ENCODE results near the gene SNX32. TPM values are rescaled to one million over a fixed set of nuclear protein-coding genes. Genes with fewer than 3 reads are reported as not detected.
A peak's percentile ranks its signal among the peaks of the same experiment; 100 is the strongest.
"Not testable (repeated sequence)": the region's sequence is repeated elsewhere in the genome, so short reads cannot be mapped to it uniquely, and the experiment has no call there.

Gene SNX32
- polyA plus RNA-seq, 10 donors = 0.64 to 2.3 (median 1.6) TPM

DNA sequence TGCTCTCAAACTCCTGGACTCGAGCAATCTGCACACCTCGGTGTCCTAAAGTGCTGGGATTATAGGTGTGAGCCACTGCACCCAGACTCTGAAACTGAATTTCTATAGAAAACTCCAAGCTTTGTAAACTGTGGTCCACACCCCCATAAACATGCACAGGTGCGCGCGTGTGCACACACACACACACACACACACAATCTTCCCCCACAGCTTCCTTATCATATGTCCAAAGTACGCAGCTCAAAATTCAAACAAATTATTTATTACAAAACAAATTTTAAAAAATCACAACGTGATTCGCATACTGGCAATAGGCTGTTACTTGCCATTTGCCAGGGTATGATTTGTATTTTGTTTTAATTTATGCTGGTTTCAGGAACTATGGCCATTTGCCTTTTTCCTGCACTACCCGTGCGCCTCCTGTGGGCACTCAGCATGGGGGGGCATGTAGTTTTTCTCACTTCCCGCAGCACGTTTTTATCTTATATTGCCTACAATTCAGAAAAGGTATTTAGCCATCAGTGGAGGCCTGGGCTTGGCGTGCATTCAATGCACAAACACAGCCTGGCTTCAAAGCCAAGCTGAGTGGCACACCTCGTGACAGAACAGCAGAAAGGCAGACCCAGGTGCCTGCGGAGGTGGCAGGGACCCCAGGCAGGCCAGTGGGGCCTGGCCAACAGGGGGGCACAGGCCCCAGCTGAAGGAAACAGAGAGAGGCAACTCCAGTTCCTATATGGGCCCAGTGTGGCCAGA is 10.8 kb upstream of the SNX32 start:
- DNase-seq = no peak

DNA sequence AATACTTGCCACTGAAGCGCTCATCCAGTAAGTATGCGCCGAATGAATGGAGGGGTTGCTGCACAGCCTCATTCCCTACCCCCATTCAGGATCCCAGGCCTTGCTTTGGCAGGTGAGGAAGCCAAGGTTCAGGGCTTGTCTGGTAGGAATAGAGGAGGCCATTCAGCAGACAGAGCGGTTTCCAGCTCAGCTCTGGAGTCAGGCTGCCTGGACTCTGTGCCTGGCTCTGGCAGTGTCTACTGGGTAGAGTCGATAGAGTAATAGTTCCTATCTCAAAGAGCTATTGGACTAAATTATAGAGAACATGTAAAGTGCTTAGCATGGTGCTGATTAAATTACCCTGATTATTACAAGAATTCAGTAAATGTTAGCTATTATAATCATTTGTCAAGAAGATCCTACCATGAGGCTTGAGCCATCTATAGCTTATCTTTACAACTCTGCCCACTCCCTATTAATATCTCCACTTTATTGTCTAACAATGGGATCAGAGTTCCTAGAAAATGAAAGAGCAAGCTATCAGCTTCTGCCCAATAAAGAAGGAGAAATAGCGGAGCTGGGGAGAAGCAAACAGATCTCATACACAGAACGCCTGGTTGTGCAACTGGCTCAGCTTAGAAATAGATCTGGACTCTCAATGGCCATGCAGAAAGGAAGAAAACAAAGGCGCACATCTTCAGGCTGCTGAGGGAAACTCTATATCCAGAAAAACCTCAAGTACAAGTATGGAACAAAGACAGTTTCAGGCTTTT is 6.6 kb upstream of the SNX32 start:
- no peak for DNase-seq

DNA sequence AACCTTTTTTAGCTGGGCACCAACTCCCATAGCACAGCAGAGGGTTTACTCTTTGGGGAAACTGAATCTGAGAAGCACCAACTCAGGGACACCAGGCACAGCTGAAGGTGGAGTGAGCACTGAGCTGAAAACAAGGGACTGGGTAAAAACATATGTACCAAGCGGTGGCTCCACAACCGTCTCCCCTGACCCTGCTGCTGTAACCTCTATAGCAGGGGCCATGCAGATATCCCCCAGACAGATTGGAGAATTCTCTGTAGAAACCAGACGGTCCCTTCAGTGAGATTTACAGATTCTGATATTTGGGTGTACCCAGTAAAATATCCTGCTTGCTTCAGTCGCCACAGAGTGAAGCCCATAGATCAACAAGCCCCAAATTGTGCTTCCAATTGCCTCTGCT is 4.3 kb upstream of the SNX32 start:
- no peak for DNase-seq

DNA sequence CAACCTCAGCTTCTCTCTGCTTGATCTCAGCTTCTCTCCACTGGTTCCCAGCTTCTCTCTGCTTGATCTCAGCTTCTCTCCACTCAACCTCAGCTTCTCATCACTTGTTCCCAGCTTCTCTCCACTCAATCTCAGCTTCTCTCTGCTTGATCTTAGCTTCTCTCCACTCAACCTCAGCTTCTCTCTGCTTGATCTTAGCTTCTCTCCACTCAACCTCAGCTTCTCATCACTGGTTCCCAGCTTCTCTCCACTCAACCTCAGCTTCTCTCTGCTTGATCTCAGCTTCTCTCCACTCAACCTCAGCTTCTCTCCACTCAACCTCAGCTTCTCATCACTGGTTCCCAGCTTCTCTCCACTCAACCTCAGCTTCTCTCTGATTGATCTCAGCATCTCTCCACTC is 1.5 kb upstream of the SNX32 start:
- DNase-seq = not testable (repeated sequence)

DNA sequence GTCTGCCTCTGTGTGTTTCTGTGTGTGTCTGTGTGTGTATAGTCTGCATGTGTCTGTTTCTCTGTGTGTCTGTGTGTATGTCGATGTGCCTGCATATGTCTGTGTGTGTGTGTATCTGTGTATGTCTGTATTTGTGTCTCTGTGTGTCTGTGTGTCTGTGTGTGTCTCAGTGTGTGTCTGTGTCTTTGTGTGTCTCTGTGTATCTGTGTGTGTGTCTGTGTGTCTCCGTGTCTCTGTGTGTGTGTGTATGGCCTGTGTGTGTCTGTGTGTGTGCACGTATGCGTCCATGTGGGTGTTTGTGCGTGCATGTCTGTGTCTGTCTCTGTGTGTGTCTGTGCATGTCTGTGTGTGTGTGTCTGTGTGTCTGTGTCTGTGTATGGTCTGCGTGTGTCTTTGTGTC is 439 bp downstream of the SNX32 start:
- no peak for DNase-seq

DNA sequence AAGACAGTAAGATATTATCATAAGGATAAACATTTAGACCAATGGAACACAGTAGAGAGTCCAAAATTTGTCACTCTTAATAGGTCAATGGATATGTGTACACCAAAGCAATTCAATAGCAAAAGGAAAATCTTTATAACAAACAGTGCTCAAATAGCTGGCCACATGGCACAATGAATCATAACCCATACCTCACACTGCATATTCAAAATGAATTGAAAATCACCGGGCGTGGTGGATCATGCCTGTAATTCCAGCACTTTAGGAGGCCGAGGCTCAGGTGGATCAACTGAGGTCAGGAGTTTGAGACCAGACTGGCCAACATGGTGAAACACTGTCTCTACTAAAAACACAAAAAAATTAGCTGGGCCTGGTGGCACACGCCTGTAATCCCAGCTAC is 8.4 kb downstream of the SNX32 start:
- DNase-seq = no peak

DNA sequence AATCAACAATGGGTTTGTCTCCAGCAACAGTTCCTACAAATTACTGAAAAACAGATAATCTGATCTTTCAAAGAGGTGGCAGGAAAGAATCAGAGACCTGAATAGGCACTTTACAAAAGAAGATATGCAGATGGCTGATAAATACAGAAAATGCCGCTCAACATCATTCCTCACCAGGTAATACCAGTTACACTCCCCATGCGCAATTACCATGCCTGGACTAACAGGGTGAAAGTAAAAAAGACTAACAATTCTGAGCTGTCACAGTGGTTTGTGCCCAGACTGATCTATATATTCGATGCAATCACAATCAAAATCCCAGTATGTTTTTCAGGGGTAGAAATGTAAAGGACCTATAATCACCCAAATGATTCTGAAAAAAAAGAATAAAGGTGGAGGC is 10.0 kb downstream of the SNX32 start:
- no peak for DNase-seq

DNA sequence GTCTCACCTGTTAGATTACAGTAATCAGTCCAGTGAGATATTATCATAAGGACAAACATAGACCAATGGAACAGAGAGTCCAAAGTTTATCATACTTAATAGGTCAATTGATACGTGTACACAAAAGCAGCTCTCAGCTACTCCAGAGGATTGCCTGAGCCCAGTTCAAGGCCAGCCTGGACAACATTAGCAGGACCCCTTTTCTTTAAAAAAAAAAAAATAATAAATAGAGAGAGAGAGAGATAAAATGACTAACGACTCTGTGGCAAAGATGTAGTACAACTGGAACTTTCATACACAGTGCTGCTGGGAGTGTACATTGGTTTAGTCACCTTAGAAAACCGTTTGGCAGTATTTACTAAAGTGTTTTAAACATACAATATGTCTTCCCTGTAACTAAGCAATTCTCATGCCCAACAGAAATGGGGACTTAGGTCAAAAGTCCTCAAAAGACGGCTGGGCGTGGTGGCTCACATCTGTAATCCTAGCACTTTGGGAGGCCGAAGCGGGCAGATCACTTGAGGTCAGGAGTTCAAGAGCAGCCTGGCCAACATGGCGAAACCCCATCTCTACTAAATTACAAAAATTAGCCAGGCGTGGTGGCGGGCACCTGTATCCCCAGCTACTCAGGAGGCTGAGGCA is 10.6 kb downstream of the SNX32 start:
- no peak for DNase-seq

DNA sequence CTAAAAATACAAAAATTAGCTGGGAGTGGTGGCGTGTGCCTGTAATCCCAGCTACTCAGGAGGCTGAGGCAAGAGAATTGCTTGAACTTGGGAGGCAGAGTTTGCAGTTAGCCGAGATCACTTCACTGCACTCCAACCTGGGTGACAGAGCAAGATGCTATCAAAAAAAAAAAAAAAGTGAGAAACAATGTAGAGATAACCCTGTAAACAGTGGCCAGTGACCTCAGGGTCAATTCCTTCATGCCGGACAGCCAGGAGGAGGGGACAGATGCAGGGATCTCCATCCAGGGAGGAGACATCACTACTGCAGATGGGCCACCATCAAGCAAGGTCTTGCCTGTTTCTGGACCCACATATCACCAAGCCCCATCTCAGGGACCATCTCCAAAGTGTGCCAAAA is 14.0 kb downstream of the SNX32 start:
- DNase-seq = no peak

DNA sequence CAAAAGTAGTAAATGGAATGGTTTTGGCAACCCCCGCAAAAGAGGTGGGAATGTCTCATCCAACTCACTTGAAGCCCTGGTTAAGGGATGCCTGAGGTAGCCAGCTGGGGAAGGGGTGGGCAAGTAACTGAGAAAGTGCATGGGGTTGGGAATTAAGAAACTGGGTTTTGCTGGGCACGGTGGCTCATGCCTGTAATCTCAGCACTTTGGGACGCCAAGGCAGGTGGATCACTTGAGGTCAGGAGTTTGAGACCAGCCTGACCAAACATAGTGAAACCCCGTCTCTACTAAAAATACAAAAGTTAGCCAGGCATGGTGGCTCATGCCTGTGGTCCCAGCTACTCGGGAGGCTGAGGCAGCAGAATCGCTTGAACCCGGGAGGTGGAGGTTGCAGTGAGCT is 14.9 kb downstream of the SNX32 start:
- peak in 1 of 3 donors; percentile 11 for DNase-seq

DNA sequence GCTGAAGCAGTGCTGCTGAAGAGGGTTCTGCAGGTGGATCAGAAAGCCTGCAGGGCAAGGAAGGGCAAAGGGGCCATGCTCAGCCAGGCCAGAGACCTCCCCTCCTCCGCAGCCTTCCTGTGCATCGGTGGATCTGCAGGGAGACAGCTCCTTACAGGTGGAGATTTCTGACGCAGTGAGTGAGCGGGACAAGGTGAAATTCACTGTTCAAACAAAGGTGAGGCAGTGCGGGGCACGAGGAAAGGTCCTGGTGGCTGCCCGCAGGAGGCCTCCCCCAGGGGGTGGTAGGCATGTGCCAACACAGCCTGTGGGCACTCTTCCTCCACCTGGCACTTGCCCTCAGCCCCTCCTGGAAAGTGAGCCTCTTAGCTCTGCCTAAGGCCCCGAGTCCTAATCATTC is 15.6 kb downstream of the SNX32 start:
- DNase-seq = no peak

DNA sequence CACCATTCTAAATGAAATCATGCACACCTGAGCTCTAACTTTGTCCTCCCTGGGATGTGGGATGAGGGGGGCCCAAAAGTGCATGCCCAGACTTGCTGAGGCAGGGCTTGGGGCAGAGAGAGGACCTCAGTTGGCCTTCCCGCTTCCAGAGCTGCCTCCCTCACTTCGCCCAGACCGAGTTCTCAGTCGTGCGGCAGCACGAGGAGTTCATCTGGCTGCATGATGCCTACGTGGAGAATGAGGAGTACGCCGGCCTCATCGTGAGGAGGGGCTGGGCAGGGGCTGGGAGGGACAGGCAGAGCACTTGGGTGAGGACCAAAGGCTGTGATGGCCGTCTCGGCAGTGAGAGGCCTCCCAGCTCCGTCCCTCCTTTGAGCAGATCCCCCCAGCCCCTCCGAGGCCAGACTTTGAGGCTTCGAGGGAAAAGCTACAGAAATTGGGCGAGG is 16.0 kb downstream of the SNX32 start:
- peak in 1 of 3 donors; percentile 5 for DNase-seq

DNA sequence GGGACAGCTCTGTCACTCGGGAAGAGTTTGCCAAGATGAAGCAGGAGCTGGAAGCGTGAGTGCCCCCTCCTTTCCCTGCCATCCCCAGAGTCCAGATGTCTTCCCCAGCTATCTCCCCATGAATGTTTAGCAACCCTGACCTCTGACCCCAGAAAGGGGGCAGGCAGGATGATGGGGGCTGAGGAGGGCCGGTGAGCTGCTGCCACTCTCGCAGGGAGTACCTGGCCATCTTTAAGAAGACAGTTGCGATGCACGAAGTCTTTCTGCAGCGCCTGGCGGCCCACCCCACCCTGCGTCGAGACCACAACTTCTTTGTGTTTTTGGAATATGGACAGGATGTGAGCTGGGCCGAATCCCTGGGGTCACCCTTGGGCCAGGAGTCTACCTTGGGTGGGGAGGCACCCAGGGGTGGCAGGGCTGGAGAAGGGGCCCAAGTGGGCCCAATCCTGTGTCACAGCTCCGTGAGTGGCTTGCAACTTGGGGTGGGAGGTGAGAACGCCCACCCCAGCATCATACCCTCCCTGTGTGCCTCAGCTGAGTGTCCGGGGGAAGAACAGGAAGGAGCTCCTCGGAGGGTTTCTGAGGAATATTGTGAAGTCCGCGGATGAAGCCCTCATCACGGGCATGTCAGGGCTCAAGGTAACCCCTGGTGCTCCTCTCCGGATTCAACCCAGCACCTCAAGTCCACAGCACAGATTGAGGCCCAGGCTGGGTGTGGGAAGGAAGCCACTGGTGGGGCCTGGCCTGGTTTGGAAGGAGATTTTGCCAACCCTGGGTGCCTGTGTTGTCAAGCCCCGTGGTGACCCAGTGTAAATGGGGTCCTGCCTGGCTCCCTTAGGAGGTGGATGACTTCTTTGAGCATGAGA is 16.7 kb downstream of the SNX32 start:
- DNase-seq = peak in 1 of 3 donors; percentile 8

DNA sequence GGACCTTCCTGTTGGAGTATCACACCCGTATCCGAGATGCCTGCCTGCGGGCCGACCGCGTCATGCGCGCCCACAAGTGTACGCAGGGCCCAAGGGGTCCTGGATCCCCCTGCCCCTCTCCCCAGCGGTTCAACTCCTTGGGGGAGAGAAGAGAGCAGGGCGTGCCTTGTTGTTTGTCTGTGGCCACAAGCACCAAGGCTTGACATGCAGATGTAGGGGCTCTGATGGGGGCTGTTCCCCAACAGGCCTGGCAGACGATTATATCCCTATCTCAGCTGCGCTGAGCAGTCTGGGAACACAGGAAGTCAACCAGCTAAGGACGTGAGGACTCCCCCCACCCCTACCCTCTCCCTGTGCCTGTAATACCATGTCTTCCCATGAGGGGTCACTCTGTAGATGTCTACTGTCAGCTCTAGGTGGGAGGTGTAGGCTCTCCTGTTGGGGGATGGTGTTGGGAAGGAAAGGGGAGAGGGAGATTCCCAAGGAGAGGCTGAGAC is 17.4 kb downstream of the SNX32 start:
- DNase-seq = peak in 1 of 3 donors; percentile 14

DNA sequence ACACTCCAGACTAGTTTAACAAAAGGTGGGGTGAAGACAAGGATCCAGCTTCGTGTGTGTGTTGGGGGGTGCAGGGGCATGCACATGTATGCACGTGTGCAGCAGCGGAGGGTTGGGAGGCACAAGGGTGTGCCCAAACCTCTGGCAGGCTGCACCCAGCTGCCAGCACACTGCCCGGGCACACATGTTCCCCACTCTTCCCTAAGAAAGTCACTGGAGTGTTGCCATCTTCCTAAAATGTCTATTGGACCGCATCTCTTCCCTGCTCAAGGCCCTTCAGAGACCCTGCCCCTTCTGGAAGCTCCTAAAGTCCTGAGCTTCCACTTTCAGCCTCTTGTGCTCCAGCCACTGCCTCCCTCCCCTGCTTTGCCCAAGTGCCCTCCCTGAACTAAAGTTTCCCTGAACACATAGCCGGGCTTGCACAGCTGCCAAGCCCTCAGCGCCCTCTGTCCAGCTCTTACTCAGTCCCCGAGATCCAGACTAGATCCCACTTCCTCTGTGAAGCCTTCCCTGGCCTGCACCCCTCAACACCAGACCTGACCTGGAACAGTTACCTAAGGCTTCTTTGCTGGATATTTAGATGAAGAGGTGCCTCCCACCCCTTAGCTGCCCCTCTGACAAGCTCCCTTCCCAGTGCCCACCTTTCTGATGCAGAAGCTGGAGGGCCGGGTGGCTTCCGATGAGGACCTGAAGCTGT is 18.2 kb downstream of the SNX32 start:
- peak in 1 of 3 donors; percentile 4 for DNase-seq

DNA sequence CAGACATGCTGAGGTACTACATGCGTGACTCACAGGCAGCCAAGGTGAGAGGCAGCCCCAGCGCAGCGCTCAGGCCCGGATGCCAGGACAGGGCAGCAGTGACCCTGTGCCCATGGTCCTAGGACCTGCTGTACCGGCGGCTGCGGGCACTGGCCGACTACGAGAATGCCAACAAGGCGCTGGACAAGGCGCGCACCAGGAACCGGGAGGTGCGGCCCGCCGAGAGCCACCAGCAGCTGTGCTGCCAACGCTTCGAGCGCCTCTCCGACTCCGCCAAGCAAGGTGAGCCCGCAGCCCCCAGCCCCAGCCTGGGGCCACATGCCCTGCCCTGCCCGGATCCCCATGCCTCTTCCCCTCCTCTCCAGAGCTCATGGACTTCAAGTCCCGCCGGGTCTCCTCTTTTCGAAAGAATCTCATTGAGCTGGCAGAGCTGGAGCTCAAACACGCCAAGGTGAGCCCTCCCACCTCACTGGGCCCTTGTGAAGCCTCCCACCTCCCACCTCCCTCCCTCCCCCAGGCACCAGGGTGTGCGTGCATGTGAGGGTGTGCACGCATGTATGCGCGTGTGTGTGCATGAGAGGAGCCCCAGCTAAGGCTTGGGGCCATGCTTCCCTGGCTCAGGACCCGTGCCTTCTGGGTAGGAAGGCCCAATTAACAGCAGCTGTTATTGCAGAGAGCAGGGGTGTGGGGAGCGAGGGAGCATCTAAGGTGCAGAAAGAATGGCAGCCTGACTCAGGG is 18.9 kb downstream of the SNX32 start:
- peak in 1 of 3 donors; percentile 3 for DNase-seq

DNA sequence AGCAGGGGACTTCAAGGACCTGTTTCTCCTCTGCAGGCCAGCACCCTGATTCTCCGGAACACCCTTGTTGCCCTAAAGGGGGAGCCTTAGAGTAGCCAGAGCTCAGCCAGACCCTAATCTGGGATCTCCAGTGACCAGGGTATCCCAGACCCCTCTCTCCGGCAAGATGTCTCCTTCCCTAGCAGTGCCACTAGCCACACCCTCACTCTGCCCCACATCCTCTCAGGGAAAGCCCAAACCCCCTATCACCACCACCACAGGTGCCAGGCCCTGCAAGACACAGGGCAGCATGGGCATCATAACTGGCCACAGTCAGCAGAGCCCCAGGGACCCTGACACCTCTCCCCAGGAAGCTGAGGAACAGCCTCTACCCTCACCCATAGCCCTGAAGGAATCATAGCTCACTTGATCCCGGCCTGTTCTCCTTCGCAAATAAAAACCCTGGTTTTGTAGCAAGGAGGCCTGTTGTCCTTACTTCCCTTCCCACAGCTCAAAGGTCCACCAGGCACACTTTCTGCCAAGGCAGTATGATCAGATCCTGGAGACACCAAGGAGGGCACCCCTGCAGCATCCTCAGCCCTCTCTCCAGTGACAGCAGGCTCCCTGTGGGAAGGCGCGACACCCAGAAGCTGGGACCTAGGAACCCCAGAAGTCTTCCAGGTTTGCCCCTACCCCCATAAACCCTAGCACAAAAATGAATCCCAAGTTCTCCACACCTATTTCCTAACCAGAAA is 19.6 kb downstream of the SNX32 start:
- DNase-seq = no peak

DNA sequence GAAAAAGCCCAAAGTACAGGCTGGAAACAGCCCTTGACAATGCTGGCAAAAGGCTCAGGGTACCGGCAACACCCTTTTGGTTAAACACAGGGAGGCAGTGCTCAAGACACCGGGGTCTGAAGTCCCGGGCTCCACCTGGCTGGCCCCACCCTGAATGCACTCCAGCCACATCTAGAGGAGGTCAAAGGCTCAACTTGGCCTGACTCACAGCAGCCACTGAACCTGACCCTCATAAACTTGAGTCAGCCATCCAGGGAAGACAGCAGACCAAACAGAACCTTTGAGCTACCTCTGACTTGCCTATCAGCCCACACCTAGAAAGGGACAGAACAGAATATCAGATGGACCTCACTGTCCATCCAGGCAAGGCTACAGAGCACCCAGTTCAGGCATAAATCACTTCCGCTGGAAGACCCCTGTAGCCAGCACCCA is 20.4 kb downstream of the SNX32 start:
- DNase-seq = no peak
